ENCODE measurements around the gene UBE4A. TPM values are rescaled to one million over a fixed set of nuclear protein-coding genes. Genes with fewer than 3 reads are reported as not detected.

Gene UBE4A
- total and polyA plus RNA-seq, 2 donors (not counting 3 experiments of a cell fraction or from before 2014, with no cell fraction given): 13.3 to 40.2 TPM

DNA sequence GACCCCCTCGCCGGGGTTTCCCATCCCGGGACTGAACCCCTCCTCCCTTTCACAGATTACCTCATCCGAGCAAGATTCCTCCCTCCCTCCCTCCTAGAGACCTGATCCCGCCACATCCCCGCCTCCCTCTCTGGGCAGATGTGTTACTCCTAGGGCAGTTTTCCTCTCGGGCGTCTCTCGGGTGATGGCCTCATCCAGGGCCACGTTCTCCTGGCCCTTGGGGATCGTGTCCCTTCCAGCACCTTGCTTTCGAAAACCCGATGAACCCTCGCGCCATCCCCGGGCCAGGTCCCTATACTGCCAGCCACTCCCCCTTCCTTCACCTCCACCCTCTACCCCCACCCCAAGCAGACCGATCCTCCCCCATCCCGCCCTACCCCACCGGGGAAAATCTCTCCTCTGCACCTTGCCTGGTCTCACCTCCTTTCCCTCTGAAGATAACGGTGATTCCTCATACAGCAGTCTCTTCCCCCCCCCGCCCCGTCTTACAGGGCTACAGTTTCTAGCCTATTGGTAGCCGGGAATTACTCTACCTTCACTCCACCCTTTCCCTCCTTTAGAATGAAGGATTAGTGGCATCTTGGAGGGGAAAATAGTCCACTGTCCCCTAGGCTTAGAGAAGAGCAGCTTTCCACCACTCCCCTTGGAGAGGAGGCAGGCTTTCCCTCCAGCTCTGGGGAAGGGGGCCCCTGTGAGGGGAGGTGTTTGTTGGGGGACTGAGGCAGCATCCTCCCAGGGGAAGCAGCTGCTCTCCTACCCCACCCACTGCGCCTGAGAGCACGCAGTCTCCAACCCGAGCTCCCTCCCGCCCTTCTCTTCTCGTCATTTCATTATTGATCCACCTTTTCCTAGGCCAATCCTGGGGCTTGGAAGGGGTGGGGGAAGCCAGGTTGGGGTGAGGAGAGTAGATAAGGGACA is 78.1 kb downstream of the UBE4A start:
- dilution Hi-C loops (cut with MboI; ENCODE audit: extremely low pct_ligation_motif_present, low sequenced_read_pairs): no loop called here

DNA sequence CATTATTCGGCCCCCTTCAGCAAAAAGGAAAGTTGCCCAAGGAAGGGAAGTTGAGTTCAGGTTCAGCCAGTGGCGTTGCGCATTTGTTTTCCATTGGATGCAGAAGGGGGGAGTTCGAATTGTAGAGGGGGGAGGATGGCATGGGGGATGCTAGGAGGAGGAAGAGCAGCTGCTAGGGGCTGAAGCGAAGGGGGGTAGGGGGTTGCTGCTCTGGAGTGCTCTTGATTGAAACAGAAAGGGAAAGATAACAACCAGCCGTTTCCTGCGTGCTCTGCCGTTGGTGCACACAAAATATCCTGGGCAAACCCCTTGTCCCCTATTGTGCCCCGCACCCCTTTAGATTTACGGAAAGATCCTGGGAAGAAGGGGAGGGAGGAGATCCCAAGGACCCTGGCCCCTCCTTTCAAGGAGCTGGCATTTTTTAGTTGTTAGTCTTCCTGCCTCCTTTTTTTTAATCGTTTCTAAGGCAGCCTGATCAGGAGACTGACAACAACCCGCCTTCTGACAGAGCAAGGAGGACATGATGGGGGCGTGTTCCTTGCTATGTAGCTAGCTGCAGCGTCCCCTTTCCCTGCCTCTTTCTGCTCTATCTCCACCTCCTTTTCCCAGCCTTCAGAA is 79.0 kb downstream of the UBE4A start:
- Histone ChIP-seq H3K9ac (replicated peaks; ENCODE audit: extremely low read depth, insufficient read depth, low read length) (peak overlapping the region; percentile 85), H3K9me3 (replicated peaks; ENCODE audit: control insufficient read depth, insufficient read depth, low read length) (no peaks in the 10 kb centered on the region), H3K9me1 (replicated peaks; ENCODE audit: control insufficient read depth, extremely low read depth, insufficient read depth, low read length) (no peaks in the 10 kb centered on the region), H3K27me3 (ENCODE audit: control insufficient read depth in 2 of 2, insufficient read depth in 2 of 2, low read length in 2 of 2) (no peaks in the 10 kb centered on the region), H3K79me2 (ENCODE audit: control insufficient read depth, insufficient read depth, low read length) (peaks cover 69% of the 10 kb centered on the region), H4K20me1 (replicated peaks; ENCODE audit: control insufficient read depth, extremely low read depth, insufficient read depth, low read length) (peaks cover 29% of the 10 kb centered on the region), H3K4me1 (ENCODE audit: control insufficient read depth, extremely low read depth, insufficient read depth, low read length) (peaks cover 33% of the 10 kb centered on the region), H3K4me3 (replicated peaks in 1 of 3; ENCODE audit: insufficient read depth in 1 of 3, low read depth in 1 of 3, low read length in 3 of 3) (peak overlapping the region; percentile 82 to 94 (median 90)), H3K27ac (ENCODE audit: insufficient read depth, low read depth, low read length) (peak overlapping the region; percentile 13), H2AFZ (ENCODE audit: low read depth, low read length) (no peak overlapping the region), H3K4me2 (ENCODE audit: insufficient read depth, low read length) (peak overlapping the region; percentile 76), H3K36me3 (ENCODE audit: control insufficient read depth in 2 of 2, extremely low read depth in 1 of 2, insufficient read depth in 2 of 2, low read length in 2 of 2) (no peaks in the 10 kb centered on the region)
- DNase-seq (ENCODE audit: low read depth, low spot score) (peak; percentile 80), FAIRE-seq (peak; percentile 78)
- no peak for TF ChIP-seq POLR2AphosphoS5 (IDR thresholded peaks at IDR 0.05; ENCODE audit: insufficient read depth, low read depth, low read length)
- TF ChIP-seq, protein P1, sequence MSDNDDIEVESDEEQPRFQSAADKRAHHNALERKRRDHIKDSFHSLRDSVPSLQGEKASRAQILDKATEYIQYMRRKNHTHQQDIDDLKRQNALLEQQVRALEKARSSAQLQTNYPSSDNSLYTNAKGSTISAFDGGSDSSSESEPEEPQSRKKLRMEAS (IDR thresholded peaks at IDR 0.05; ENCODE audit: insufficient read depth, insufficient read length): no peak
- TF ChIP-seq, protein P2, sequence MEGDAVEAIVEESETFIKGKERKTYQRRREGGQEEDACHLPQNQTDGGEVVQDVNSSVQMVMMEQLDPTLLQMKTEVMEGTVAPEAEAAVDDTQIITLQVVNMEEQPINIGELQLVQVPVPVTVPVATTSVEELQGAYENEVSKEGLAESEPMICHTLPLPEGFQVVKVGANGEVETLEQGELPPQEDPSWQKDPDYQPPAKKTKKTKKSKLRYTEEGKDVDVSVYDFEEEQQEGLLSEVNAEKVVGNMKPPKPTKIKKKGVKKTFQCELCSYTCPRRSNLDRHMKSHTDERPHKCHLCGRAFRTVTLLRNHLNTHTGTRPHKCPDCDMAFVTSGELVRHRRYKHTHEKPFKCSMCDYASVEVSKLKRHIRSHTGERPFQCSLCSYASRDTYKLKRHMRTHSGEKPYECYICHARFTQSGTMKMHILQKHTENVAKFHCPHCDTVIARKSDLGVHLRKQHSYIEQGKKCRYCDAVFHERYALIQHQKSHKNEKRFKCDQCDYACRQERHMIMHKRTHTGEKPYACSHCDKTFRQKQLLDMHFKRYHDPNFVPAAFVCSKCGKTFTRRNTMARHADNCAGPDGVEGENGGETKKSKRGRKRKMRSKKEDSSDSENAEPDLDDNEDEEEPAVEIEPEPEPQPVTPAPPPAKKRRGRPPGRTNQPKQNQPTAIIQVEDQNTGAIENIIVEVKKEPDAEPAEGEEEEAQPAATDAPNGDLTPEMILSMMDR (IDR thresholded peaks at IDR 0.05; ENCODE audit: extremely low read depth in 1 of 2, insufficient read depth in 1 of 2, low read depth in 1 of 2, low read length in 2 of 2): no peak
- TF ChIP-seq POLR2A (IDR thresholded peaks at IDR 0.05; ENCODE audit: low read depth, low read length): no peak
- no peak for TF ChIP-seq FOS (IDR thresholded peaks at IDR 0.05; ENCODE audit: borderline replicate concordance, insufficient read depth, low read length)
- TF ChIP-seq GATA2 (IDR thresholded peaks at IDR 0.05; ENCODE audit: insufficient read depth, insufficient read length, low read depth, low read length): no peak
- dilution Hi-C loops (cut with MboI; ENCODE audit: extremely low pct_ligation_motif_present, low sequenced_read_pairs) (no loop called here), intact Hi-C loops (cut with micrococcal nuclease) (loop anchor here (5.0 kb wide), 1 partner anchor 129 kb away; the partner anchor contains the start of gene IFT46)
- CTCF ChIA-PET: interaction anchor here (1.1 to 2.4 kb wide), 4 partner anchors 10 to 50 kb away, joined by 4 to 8 read pairs (median 6); no protein-coding TSS in a partner anchor
- no TSS peak for BruUV-seq (replicated peaks)
- POLR2A ChIA-PET: no interaction called here

More for the DNA sequence above, 78.1 kb downstream of the UBE4A start:
- ChIA-PET CTCF (no interaction called here), POLR2A (interaction anchor here (0.7 kb wide), 1 partner anchor 24 kb away, joined by 4 read pairs; no protein-coding TSS in a partner anchor)
- TSS peak; percentile 13 for BruUV-seq (replicated peaks)
- peak overlapping the region; percentile 85 for H3K9ac ChIP-seq (replicated peaks; ENCODE audit: extremely low read depth, insufficient read depth, low read length)
- H3K4me1 ChIP-seq (ENCODE audit: control insufficient read depth, extremely low read depth, insufficient read depth, low read length): peaks cover 33% of the 10 kb centered on the region
- no peaks in the 10 kb centered on the region for H3K27me3 ChIP-seq (ENCODE audit: control insufficient read depth in 2 of 2, insufficient read depth in 2 of 2, low read length in 2 of 2)
- DNase-seq (ENCODE audit: low read depth, low spot score) (peak; percentile 45), FAIRE-seq (no peak)
- H3K79me2 ChIP-seq (ENCODE audit: control insufficient read depth, insufficient read depth, low read length): peaks cover 59% of the 10 kb centered on the region
- H3K27ac ChIP-seq (ENCODE audit: insufficient read depth, low read depth, low read length): peak overlapping the region; percentile 45
- peak overlapping the region; percentile 76 for H3K4me2 ChIP-seq (ENCODE audit: insufficient read depth, low read length)
- no peaks in the 10 kb centered on the region for H3K36me3 ChIP-seq (ENCODE audit: control insufficient read depth in 2 of 2, extremely low read depth in 1 of 2, insufficient read depth in 2 of 2, low read length in 2 of 2)
- H3K4me3 ChIP-seq (replicated peaks in 1 of 3; ENCODE audit: insufficient read depth in 1 of 3, low read depth in 1 of 3, low read length in 3 of 3): peak overlapping the region; percentile 82 to 94 (median 90)
- no peaks in the 10 kb centered on the region for H3K9me1 ChIP-seq (replicated peaks; ENCODE audit: control insufficient read depth, extremely low read depth, insufficient read depth, low read length)
- TF ChIP-seq FOS (IDR thresholded peaks at IDR 0.05; ENCODE audit: borderline replicate concordance, insufficient read depth, low read length) (no peak), MYC (IDR thresholded peaks at IDR 0.05; ENCODE audit: low read depth, low read length) (no peak)
- H2AFZ ChIP-seq (ENCODE audit: low read depth, low read length): no peak overlapping the region
- no peaks in the 10 kb centered on the region for H3K9me3 ChIP-seq (replicated peaks; ENCODE audit: control insufficient read depth, insufficient read depth, low read length)
- H4K20me1 ChIP-seq (replicated peaks; ENCODE audit: control insufficient read depth, extremely low read depth, insufficient read depth, low read length): peaks cover 21% of the 10 kb centered on the region
- intact Hi-C loops (cut with micrococcal nuclease): loop anchor here (2.0 to 5.0 kb wide), 2 partner anchors 51 to 130 kb away; partner anchors contain the start of gene IFT46

Data from endothelial cell of umbilical vein (primary cell).